Measurements from ENCODE around the gene RAB8B.

RAB8B gene

GRCh38 chr15:63156086-63156710 lies 33.2 kb upstream of the RAB8B start:
- peak; percentile 8 for TF ChIP-seq CTCF (conservative IDR thresholded peaks at IDR 0.05; ENCODE audit: control insufficient read depth, insufficient read depth, low read depth, low read length)
- peak overlapping the region; percentile 58 for H3K4me3 ChIP-seq (ENCODE audit: control insufficient read depth, low read depth, low read length)
- DNase-seq (ENCODE audit: low read depth) = peak; percentile 16

DNA sequence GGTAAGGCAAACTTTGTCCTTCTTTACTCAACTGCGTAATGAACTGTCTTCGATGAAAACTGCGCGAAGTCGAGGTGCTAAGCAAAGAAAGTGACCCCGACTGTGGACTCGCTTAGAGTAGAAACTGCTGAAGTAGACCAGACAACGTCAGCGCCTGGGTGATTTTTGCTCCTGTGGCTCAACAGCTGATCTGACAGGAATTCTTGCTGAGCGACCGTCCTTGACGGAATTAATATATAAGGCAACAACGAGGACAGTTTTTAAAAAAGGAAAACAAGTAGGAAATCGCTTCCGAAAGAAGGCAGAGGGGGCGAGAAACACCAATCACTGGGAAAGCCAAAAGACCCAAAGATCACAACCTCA lies 32.7 kb upstream of the RAB8B start:
- H3K4me3 ChIP-seq (ENCODE audit: control insufficient read depth, low read depth, low read length) = peak overlapping the region; percentile 58
- peak; percentile 50 for DNase-seq (ENCODE audit: low read depth)

DNA sequence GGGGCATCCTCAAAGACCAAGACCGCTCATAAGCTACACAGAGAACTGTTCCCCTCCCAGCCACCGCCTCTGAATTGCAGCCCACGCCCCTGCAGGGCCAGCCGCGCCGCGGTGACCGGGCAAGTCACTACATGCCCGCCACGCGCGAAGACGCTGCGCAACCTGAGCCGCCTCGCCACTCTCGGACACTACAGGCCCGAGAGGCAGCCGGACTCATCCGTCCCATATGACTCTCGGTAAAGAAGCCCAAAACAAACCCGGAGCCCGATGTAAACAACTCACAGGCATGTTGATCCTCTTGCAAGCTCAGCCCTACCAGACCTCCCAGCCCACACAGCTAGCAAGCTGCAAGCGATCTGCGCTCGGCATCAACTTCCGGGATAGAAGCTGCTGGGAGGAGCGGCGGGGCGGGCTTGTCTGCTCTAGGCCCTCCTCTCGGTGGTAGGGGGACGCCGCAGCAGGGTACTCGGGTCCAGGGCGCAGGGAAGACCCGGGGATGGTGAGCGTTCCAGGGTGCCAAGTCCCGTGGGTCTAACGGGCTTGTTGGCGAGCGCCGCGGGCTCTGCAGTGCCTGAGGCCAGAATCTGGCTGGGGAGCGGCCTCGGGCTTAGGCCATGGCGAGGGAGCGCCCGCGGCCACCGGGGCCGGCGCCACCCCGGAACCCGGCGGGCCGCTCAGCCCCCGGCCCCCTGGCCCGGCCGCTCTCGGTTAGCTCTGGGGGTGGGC lies 32.1 kb upstream of the RAB8B start, which contains the start of gene RPS27L:
RPS27L (minus strand) TSS at position 360 of the 726 bp plus-strand sequence; CDS start at position 288, 72 bp downstream.
- peak within 1 kb of the TSS; percentile 58 for H3K4me3 ChIP-seq (ENCODE audit: control insufficient read depth, low read depth, low read length)
- peak; percentile 93 for DNase-seq (ENCODE audit: low read depth)
- no peak for TF ChIP-seq CTCF (conservative IDR thresholded peaks at IDR 0.05; ENCODE audit: control insufficient read depth, insufficient read depth, low read depth, low read length)

More for the DNA sequence above, 32.7 kb upstream of the RAB8B start:
- no peak for TF ChIP-seq CTCF (conservative IDR thresholded peaks at IDR 0.05; ENCODE audit: control insufficient read depth, insufficient read depth, low read depth, low read length)

DNA sequence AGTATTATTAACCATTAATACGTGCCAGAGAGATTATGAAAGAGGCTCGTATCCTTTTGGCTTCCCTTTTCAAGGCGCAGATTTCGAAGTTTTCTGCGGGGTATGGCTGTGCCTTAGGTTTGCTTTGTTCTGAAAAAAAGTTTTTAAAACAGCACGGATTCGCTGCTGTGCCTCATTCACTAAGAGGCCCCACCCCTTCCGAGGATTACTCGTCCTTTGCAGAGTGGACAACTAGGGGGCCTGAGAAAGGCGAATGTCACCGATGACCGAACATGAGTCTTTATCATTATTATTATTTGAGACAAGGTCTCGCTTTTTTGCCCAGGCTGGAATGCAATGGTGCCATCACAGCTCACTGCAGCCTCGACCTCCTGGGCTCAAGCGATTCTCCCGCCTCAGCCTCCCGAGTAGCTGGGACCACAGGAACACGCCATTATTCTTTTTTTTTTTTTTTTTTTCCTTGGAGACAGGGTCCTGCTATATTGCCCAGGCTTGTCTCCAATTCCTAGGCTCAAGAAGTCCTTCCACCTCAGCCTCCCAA lies 31.4 kb upstream of the RAB8B start:
- peak; percentile 83 for DNase-seq (ENCODE audit: low read depth)
- TF ChIP-seq CTCF (conservative IDR thresholded peaks at IDR 0.05; ENCODE audit: control insufficient read depth, insufficient read depth, low read depth, low read length) = peak; percentile 35
- peak overlapping the region; percentile 58 for H3K4me3 ChIP-seq (ENCODE audit: control insufficient read depth, low read depth, low read length)

DNA sequence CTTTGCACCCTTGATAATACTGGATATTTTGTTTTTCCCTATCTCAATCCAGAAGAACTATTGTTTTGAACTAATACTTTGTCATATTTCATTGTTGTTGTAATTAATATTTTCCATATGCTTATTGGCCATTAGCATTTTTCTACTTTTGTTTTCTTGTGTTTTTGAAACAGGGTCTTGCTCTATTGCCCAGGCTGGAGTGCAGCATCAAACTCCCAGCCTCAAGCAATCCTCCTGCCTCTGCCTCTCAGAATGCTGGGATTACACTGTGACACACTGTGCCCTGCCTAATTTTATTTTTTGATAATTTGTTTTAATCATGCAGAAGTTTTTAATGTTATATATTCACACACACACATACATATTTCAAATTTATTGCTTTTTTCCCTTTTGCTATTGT lies 28.8 kb upstream of the RAB8B start:
- no peak for DNase-seq (ENCODE audit: low read depth)

GRCh38 chr15:63163217-63163616 lies 26.2 kb upstream of the RAB8B start:
- TF ChIP-seq CTCF (conservative IDR thresholded peaks at IDR 0.05; ENCODE audit: control insufficient read depth, insufficient read depth, low read depth, low read length) = no peak
- no peak overlapping the region for H3K4me3 ChIP-seq (ENCODE audit: control insufficient read depth, low read depth, low read length)
- no peak for DNase-seq (ENCODE audit: low read depth)

More for the DNA sequence above, 28.8 kb upstream of the RAB8B start:
- no peak overlapping the region for H3K4me3 ChIP-seq (ENCODE audit: control insufficient read depth, low read depth, low read length)
- TF ChIP-seq CTCF (conservative IDR thresholded peaks at IDR 0.05; ENCODE audit: control insufficient read depth, insufficient read depth, low read depth, low read length) = no peak
